Activated CD4-positive, alpha-beta T cell treated with anti-CD3 and anti-CD28 coated beads, Interleukin-2, amount 50 U/mL, for 24 hours (primary cell): ENCODE results near the gene NMNAT2.
"Not testable (repeated sequence)": the region's sequence is repeated elsewhere in the genome, so short reads cannot be mapped to it uniquely, and the experiment has no call there.

Experiments
- DNase-seq, 2 donors: peaks; one replicate each; pipeline ENCODE4 v3.0.0-alpha.2; 2020; ENCODE audit warnings: low read depth in 1 of 2, low spot score in 1 of 2

NMNAT2 gene

GRCh38 chr1:183289051-183289496, 129.1 kb downstream of the NMNAT2 start:
- DNase-seq, result no peak

GRCh38 chr1:183288583-183288982, 129.6 kb downstream of the NMNAT2 start:
- DNase-seq, result no peak

- DNase-seq, result no peak
These were observed 130.9 kb downstream of the NMNAT2 start for GRCh38 chr1:183287191-183287675.

- no peak for DNase-seq
These were observed 132.4 kb downstream of the NMNAT2 start for GRCh38 chr1:183285746-183286145.

GRCh38 chr1:183285256-183285655, 132.9 kb downstream of the NMNAT2 start:
- no peak for DNase-seq

- no peak for DNase-seq
These were observed 134.1 kb downstream of the NMNAT2 start for GRCh38 chr1:183284086-183284485.

- DNase-seq, result no peak
These were observed 134.9 kb downstream of the NMNAT2 start for GRCh38 chr1:183283286-183283685.

GRCh38 chr1:183282101-183282855, 135.9 kb downstream of the NMNAT2 start:
- DNase-seq, result no peak

- peak; percentile 52 to 62 for DNase-seq
These were observed 136.6 kb downstream of the NMNAT2 start for GRCh38 chr1:183281553-183282091.

- no peak for DNase-seq
These were observed 137.1 kb downstream of the NMNAT2 start for GRCh38 chr1:183281039-183281438.

- DNase-seq, result no peak
These were observed 138.3 kb downstream of the NMNAT2 start for GRCh38 chr1:183279835-183280234.

- DNase-seq, result no peak
These were observed 139.2 kb downstream of the NMNAT2 start for GRCh38 chr1:183278739-183279591.

GRCh38 chr1:183277821-183278738, 140.1 kb downstream of the NMNAT2 start:
- no peak for DNase-seq

- no peak for DNase-seq
These were observed 141.6 kb downstream of the NMNAT2 start for GRCh38 chr1:183276386-183277080.

- DNase-seq, result no peak
These were observed 142.9 kb downstream of the NMNAT2 start for GRCh38 chr1:183275322-183275721.

- no peak for DNase-seq
These were observed 143.3 kb downstream of the NMNAT2 start for GRCh38 chr1:183274836-183275235.

- DNase-seq, result not testable (repeated sequence)
These were observed 144.2 kb downstream of the NMNAT2 start for GRCh38 chr1:183273984-183274383.

- no peak for DNase-seq
These were observed 144.9 kb downstream of the NMNAT2 start for GRCh38 chr1:183273300-183273699.

- DNase-seq, result no peak
These were observed 145.8 kb downstream of the NMNAT2 start for GRCh38 chr1:183272390-183272848.

GRCh38 chr1:183270541-183271141, 147.5 kb downstream of the NMNAT2 start:
- no peak for DNase-seq
